K562 (cell line): ENCODE data around the gene SH3D19. TPM values are rescaled to one million over a fixed set of nuclear protein-coding genes. Genes with fewer than 3 reads are reported as not detected.

Experiments
- ATAC-seq: fragments of 200-7000 bp; cut with Tn5 transposase; 3 replicates; pipeline ENCODE4 v1.9.1; 2020; ENCODE audit warnings: moderate library complexity
- BruUV-seq: library from RNA; stranded (reverse); fragments of 400-500 nt; replicated peaks from 2 replicates; lab custom pipeline; 2021; lab: Mats Ljungman, UMichigan
- CTCF ChIA-PET: fragments of 300-600 bp; formaldehyde crosslinking; extraction: SDS; loops from one replicate; lab custom pipeline; 2021; ENCODE audit warnings: low intra/inter-chr PET ratio; lab: Yijun Ruan, JAX
- POLR2A ChIA-PET: fragments of 300-600, 350-650 bp; sonication (Branson Sonifier 250); formaldehyde crosslinking; extraction: SDS; loops from one replicate; lab custom pipeline; 2021; ENCODE audit warnings: antibody characterized with exemption, inconsistent platforms; lab: Yijun Ruan, JAX
- DNase-seq, 4 experiments: peaks; one replicate each; pipeline versions ENCODE4 v3.0.0 to v3.0.0-alpha.2; 2011 to 2018; ENCODE audit warnings: low spot score in 3 of 4, mixed read lengths in 3 of 4; ENCODE audit errors: extremely low read depth in 1 of 4
- FAIRE-seq: peaks from 2 replicates; lab custom pipeline; 2011; peaks lifted over from hg19 to GRCh38; lab: Jason Lieb, UNC
- H2AFZ ChIP-seq: 2 replicates; pipeline ENCODE4 v1.6.0; 2011; ENCODE audit warnings: low read depth, low read length, control low read depth, inconsistent platforms
- H3K27ac ChIP-seq: fragments of 200-600 bp; 3 replicates; pipeline ENCODE4 v1.8.0; 2011; ENCODE audit warnings: low read depth, mild to moderate bottlenecking, control low read depth, inconsistent platforms, low read length, moderate library complexity, mixed read lengths; ENCODE audit errors: extremely low read depth
- H3K27me3 ChIP-seq, 2 experiments: fragments of 300-600 bp in 1 of 2; 2 replicates in 1 of 2; 3 replicates in 1 of 2; pipeline versions ENCODE4 v1.6.0 to v1.8.0; 2011; ENCODE audit warnings: inconsistent platforms in 2 of 2, low read length in 2 of 2, mild to moderate bottlenecking in 1 of 2, mixed read lengths in 1 of 2, moderate library complexity in 1 of 2; ENCODE audit not compliant: control insufficient read depth in 2 of 2, insufficient read depth in 2 of 2
- H3K36me3 ChIP-seq: fragments of 300-600 bp; 3 replicates; pipeline ENCODE4 v1.8.0; 2011; ENCODE audit warnings: mild to moderate bottlenecking, low read length, inconsistent platforms; ENCODE audit not compliant: control insufficient read depth, insufficient read depth
- H3K4me1 ChIP-seq, 2 experiments: fragments of 200-600 bp in 1 of 2; replicated peaks in 1 of 2; 2 replicates in 1 of 2; 3 replicates in 1 of 2; pipeline versions ENCODE4 v1.5.1 to v1.8.0; 2011; ENCODE audit warnings: inconsistent platforms in 2 of 2, low read length in 2 of 2, mild to moderate bottlenecking in 1 of 2, mixed read lengths in 1 of 2, moderate library complexity in 1 of 2; ENCODE audit not compliant: control insufficient read depth in 2 of 2, insufficient read depth in 2 of 2
- H3K4me2 ChIP-seq: 2 replicates; pipeline ENCODE4 v1.6.1; 2011; ENCODE audit warnings: low read length, control low read depth, inconsistent platforms, mixed read lengths; ENCODE audit not compliant: insufficient read depth
- H3K4me3 ChIP-seq: fragments of 200-600 bp; sonication (generic), shearing (Covaris generic); 2 replicates; pipeline ENCODE4 v1.5.1; 2016; ENCODE audit warnings: control low read depth, inconsistent platforms
- H3K79me2 ChIP-seq: fragments of 200-600 bp; 3 replicates; pipeline ENCODE4 v1.8.0; 2011; ENCODE audit warnings: low read length, inconsistent platforms; ENCODE audit not compliant: control insufficient read depth, insufficient read depth
- H3K9ac ChIP-seq, 2 experiments: 2 replicates each; pipeline versions ENCODE4 v1.6.0 to v1.6.1; 2011; ENCODE audit warnings: low read depth in 2 of 2, low read length in 2 of 2, control low read depth in 1 of 2, inconsistent platforms in 1 of 2, mild to moderate bottlenecking in 1 of 2, mixed read lengths in 1 of 2; ENCODE audit not compliant: insufficient read depth in 1 of 2
- H3K9me1 ChIP-seq: one replicate; pipeline ENCODE4 v1.6.0; 2011; ENCODE audit warnings: inconsistent platforms, mild to moderate bottlenecking, low read length, moderate library complexity; ENCODE audit not compliant: control insufficient read depth, insufficient read depth
- H3K9me3 ChIP-seq: replicated peaks from 2 replicates; pipeline ENCODE4 v1.5.1; 2011; ENCODE audit warnings: low read depth, low read length, inconsistent platforms; ENCODE audit not compliant: control insufficient read depth, insufficient read depth
- H4K20me1 ChIP-seq: replicated peaks from 2 replicates; pipeline ENCODE4 v1.6.1; 2011; ENCODE audit warnings: low read length, inconsistent platforms, mixed read lengths; ENCODE audit not compliant: control insufficient read depth, insufficient read depth
- ARNT ChIP-seq, 2 experiments: fragments of 450-650 bp; IDR thresholded peaks; 2 replicates each; pipeline ENCODE4 v1.6.1; 2016; ENCODE audit warnings: mild to moderate bottlenecking in 1 of 2
- BACH1 ChIP-seq: fragments of 200-800 bp; sonication (Bioruptor generic); IDR thresholded peaks from 2 replicates; pipeline ENCODE4 v1.6.1; 2016; ENCODE audit warnings: missing genetic modification characterization, missing compliant biosample characterization
- BCL6 ChIP-seq: fragments of 250-450 bp; sonication (Bioruptor Pico); IDR thresholded peaks from 2 replicates; pipeline ENCODE4 v1.4.0; 2020
- DMBX1 ChIP-seq: fragments of 250-450 bp; sonication (Bioruptor Pico); IDR thresholded peaks from 2 replicates; pipeline ENCODE4 v1.8.0; 2022; ENCODE audit warnings: inconsistent platforms, mild to moderate bottlenecking, moderate library complexity, borderline replicate concordance
- HMG20B ChIP-seq: fragments of 250-450 bp; sonication (Bioruptor Pico); IDR thresholded peaks from 2 replicates; pipeline ENCODE4 v1.5.0; 2021; ENCODE audit warnings: mild to moderate bottlenecking
- PHF20 ChIP-seq: fragments of 450-650 bp; IDR thresholded peaks from 2 replicates; pipeline ENCODE4 v1.6.1; 2018; ENCODE audit not compliant: partially characterized antibody
- PPARD ChIP-seq: fragments of 250-450 bp; sonication (Bioruptor Pico); IDR thresholded peaks from 2 replicates; pipeline ENCODE4 v1.8.0; 2022; ENCODE audit warnings: inconsistent platforms, mild to moderate bottlenecking, moderate library complexity
- PRMT5 ChIP-seq: sonication (generic); formaldehyde crosslinking; IDR thresholded peaks from 2 replicates; pipeline ENCODE4 v1.5.0; 2020; ENCODE audit warnings: missing genetic modification reagents
- PTRF ChIP-seq: fragments of 450-650 bp; IDR thresholded peaks from 2 replicates; pipeline ENCODE4 v1.6.1; 2016; ENCODE audit warnings: mild to moderate bottlenecking, missing genetic modification characterization, missing compliant biosample characterization
- TCFL5 ChIP-seq: fragments of 250-450 bp; sonication (Bioruptor Pico); conservative IDR thresholded peaks from 2 replicates; pipeline ENCODE4 v1.6.1; 2021; ENCODE audit warnings: mild to moderate bottlenecking, moderate library complexity, matching md5 sums
- WGBS: fragments of 100-300 bp; shearing (Covaris generic); methylation state at CpG from one replicate; pipeline ENCODE4 v1.1.6; 2016; ENCODE audit warnings: low coverage, mixed read lengths; ENCODE audit not compliant: insufficient coverage; ENCODE audit errors: missing lambda C conversion rate; 5-methylcytosine and 5-hydroxymethylcytosine counted together
- in situ Hi-C: fragments of 300-500 bp; cut with MboI; formaldehyde crosslinking; loops from 4 replicates; pipeline ENCODE4 v1.15.0; 2018; ENCODE audit warnings: inconsistent platforms, mixed read lengths
- intact Hi-C: fragments of 100-400 bp; cut with micrococcal nuclease; formaldehyde crosslinking; loops from 2 replicates; pipeline ENCODE4 v1.14.2; 2022
- polyA plus RNA-seq, 8 experiments: library from polyadenylated mRNA; depleted of rRNA in 4 of 8; stranded (reverse) in 5 of 8; unstranded in 3 of 8; fragments of >200 nt; fragmentation: Nextera tagmentation in 2 of 8; fragmentation: Illumina TruSeq in 1 of 8; extraction: Ambion mirVana in 2 of 8; extraction: Trizol in 1 of 8; gene quantifications; 2 replicates each; pipeline versions ENCODE4 v1.2.1 to v1.2.3, GENCODE V29; 2011 to 2014; ENCODE audit warnings: inconsistent platforms in 1 of 8, missing spikeins in 1 of 8
- total RNA-seq, 7 experiments: library from RNA; depleted of rRNA in 6 of 7; stranded (reverse); fragments of >200 nt in 6 of 7; fragmentation: Illumina TruSeq in 2 of 7; extraction: Trizol in 2 of 7; gene quantifications; 2 replicates each; pipeline versions ENCODE4 v1.2.1 to v1.2.3, GENCODE V29; 2011 to 2021; ENCODE audit warnings: low replicate concordance in 1 of 7
- TF ChIP-seq, protein P1 (sequence below): fragments of 250-450 bp; sonication (Bioruptor Pico); IDR thresholded peaks from 2 replicates; pipeline ENCODE4 v1.5.0; 2021
- TF ChIP-seq, protein P2 (sequence below): fragments of 450-650 bp; formaldehyde crosslinking; IDR thresholded peaks from 2 replicates; pipeline ENCODE4 v1.4.0; 2020; ENCODE audit warnings: mild to moderate bottlenecking, moderate library complexity
- TF ChIP-seq, protein P3 (sequence below): fragments of 450-650 bp; IDR thresholded peaks from 2 replicates; pipeline ENCODE4 v1.6.1; 2017; ENCODE audit warnings: antibody characterized with exemption, mild to moderate bottlenecking
- TF ChIP-seq, protein P4 (sequence below): fragments of 450-650 bp; formaldehyde crosslinking; IDR thresholded peaks from 2 replicates; pipeline ENCODE4 v1.4.0; 2020; ENCODE audit warnings: mild to moderate bottlenecking, mixed read lengths

Gene SH3D19
- total and polyA plus RNA-seq, 9 of the 15 experiments (the other 6 are each of a cell fraction or from before 2014, with no cell fraction given) = 0.42 to 2.2 (median 1.1) TPM; not detected in 6

DNA sequence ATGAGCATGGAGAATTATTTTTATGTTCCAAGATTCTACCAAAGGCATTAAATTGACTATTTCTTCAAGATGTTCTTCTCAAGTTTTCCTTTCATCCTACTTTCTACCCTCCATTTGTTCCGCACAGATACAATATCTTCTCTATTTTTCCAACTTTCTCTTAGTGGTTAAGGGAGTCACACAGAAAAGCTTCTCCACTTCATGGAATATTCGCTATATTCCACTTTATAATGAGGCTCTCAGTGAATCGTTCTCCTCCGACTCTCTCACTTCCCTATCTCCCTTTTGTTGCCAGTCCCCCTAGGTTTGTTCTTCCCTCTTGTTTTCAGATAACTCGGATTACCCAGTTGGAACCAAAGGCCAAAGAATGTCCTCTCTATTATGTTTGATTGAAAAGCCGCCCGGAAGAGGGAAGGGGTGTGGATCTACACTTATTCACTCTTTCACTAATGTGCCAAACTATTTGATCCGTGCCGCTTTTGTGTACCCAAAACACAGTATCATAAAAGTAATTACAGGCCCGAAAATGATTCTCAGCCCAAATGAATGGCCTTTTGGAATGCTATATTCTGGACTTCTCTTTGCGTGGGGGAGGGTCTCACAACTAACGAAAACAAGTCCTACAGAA, 1.2 kb downstream of the SH3D19 start:
- no peak for DNase-seq
- H4K20me1 ChIP-seq = no peaks in the 10 kb centered on the region
- FAIRE-seq = no peak
- WGBS = 16% methylated on average over 11 of the region's 12 CpGs
- H3K9me3 ChIP-seq = no peaks in the 10 kb centered on the region
- H3K79me2 ChIP-seq = no peaks in the 10 kb centered on the region
- ChIA-PET CTCF (no interaction called here), POLR2A (no interaction called here)
- H3K36me3 ChIP-seq = no peaks in the 10 kb centered on the region
- no peak overlapping the region for H3K4me2 ChIP-seq
- H3K4me1 ChIP-seq = peaks cover 0 to 11% of the 10 kb centered on the region in 2 experiments; a peak in 2 of 5 replicates
- no TSS peak for BruUV-seq
- H2AFZ ChIP-seq = no peak overlapping the region
- H3K27me3 ChIP-seq = peaks cover 22 to 29% of the 10 kb centered on the region in 2 experiments
- in situ Hi-C loops = no loop called here
- H3K9ac ChIP-seq = no peak overlapping the region
- intact Hi-C loops = no loop called here
- no peaks in the 10 kb centered on the region for H3K9me1 ChIP-seq
- H3K4me3 ChIP-seq = no peak overlapping the region
- ATAC-seq = no peak
- H3K27ac ChIP-seq = no peak overlapping the region
- TF ChIP-seq DMBX1 (CRISPR knock-in tag) (no peak), BACH1 (tag) (no peak), PTRF (tag) (no peak), HMG20B (CRISPR knock-in tag) (no peak), TCFL5 (CRISPR knock-in tag) (no peak), BCL6 (CRISPR knock-in tag) (no peak), PPARD (CRISPR knock-in tag) (no peak), ARNT (IDR thresholded peaks at IDR 0.05) (no peak), PHF20 (no peak), PRMT5 (no peak)
- TF ChIP-seq, protein P1, sequence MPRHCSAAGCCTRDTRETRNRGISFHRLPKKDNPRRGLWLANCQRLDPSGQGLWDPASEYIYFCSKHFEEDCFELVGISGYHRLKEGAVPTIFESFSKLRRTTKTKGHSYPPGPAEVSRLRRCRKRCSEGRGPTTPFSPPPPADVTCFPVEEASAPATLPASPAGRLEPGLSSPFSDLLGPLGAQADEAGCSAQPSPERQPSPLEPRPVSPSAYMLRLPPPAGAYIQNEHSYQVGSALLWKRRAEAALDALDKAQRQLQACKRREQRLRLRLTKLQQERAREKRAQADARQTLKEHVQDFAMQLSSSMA = no peak
- TF ChIP-seq, protein P2, sequence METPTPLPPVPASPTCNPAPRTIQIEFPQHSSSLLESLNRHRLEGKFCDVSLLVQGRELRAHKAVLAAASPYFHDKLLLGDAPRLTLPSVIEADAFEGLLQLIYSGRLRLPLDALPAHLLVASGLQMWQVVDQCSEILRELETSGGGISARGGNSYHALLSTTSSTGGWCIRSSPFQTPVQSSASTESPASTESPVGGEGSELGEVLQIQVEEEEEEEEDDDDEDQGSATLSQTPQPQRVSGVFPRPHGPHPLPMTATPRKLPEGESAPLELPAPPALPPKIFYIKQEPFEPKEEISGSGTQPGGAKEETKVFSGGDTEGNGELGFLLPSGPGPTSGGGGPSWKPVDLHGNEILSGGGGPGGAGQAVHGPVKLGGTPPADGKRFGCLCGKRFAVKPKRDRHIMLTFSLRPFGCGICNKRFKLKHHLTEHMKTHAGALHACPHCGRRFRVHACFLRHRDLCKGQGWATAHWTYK (CRISPR knock-in tag) = no peak
- TF ChIP-seq, protein P3, sequence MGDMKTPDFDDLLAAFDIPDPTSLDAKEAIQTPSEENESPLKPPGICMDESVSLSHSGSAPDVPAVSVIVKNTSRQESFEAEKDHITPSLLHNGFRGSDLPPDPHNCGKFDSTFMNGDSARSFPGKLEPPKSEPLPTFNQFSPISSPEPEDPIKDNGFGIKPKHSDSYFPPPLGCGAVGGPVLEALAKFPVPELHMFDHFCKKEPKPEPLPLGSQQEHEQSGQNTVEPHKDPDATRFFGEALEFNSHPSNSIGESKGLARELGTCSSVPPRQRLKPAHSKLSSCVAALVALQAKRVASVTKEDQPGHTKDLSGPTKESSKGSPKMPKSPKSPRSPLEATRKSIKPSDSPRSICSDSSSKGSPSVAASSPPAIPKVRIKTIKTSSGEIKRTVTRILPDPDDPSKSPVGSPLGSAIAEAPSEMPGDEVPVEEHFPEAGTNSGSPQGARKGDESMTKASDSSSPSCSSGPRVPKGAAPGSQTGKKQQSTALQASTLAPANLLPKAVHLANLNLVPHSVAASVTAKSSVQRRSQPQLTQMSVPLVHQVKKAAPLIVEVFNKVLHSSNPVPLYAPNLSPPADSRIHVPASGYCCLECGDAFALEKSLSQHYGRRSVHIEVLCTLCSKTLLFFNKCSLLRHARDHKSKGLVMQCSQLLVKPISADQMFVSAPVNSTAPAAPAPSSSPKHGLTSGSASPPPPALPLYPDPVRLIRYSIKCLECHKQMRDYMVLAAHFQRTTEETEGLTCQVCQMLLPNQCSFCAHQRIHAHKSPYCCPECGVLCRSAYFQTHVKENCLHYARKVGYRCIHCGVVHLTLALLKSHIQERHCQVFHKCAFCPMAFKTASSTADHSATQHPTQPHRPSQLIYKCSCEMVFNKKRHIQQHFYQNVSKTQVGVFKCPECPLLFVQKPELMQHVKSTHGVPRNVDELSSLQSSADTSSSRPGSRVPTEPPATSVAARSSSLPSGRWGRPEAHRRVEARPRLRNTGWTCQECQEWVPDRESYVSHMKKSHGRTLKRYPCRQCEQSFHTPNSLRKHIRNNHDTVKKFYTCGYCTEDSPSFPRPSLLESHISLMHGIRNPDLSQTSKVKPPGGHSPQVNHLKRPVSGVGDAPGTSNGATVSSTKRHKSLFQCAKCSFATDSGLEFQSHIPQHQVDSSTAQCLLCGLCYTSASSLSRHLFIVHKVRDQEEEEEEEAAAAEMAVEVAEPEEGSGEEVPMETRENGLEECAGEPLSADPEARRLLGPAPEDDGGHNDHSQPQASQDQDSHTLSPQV = no peak
- TF ChIP-seq, protein P4, sequence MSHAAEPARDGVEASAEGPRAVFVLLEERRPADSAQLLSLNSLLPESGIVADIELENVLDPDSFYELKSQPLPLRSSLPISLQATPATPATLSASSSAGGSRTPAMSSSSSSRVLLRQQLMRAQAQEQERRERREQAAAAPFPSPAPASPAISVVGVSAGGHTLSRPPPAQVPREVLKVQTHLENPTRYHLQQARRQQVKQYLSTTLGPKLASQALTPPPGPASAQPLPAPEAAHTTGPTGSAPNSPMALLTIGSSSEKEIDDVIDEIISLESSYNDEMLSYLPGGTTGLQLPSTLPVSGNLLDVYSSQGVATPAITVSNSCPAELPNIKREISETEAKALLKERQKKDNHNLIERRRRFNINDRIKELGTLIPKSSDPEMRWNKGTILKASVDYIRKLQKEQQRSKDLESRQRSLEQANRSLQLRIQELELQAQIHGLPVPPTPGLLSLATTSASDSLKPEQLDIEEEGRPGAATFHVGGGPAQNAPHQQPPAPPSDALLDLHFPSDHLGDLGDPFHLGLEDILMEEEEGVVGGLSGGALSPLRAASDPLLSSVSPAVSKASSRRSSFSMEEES = no peak
